Activated T-cell treated with anti-CD3 and anti-CD28 coated beads, Interleukin-2, amount 50 U/mL, for 4 hours (primary cell): ENCODE results near the gene DIP2A. TPM values are rescaled to one million over a fixed set of nuclear protein-coding genes. Genes with fewer than 3 reads are reported as not detected.

Experiments
- ATAC-seq, 2 donors: fragments of 200-7000 bp; cut with Tn5 transposase; one replicate each; pipeline ENCODE4 v1.10.0; 2021
- DNase-seq: peaks from one replicate; pipeline ENCODE4 v3.0.0-alpha.2; 2020
- H3K27me3 Mint-ChIP-seq: one replicate; pipeline ENCODE4 v1.8.0; 2021; ENCODE audit warnings: low read depth, mixed read lengths
- H3K36me3 Mint-ChIP-seq: one replicate; pipeline ENCODE4 v1.8.0; 2022; ENCODE audit warnings: mixed read lengths; ENCODE audit not compliant: insufficient read depth
- H3K4me1 Mint-ChIP-seq: one replicate; pipeline ENCODE4 v1.8.0; 2021; ENCODE audit warnings: low read depth, mixed read lengths
- H3K4me3 Mint-ChIP-seq: one replicate; pipeline ENCODE4 v1.8.0; 2021; ENCODE audit warnings: mild to moderate bottlenecking, moderate library complexity, mixed read lengths
- H3K9me3 Mint-ChIP-seq: one replicate; pipeline ENCODE4 v1.8.0; 2021; ENCODE audit warnings: mixed read lengths
- total RNA-seq, 3 donors: library from RNA; stranded (reverse); gene quantifications; one replicate each; pipeline ENCODE4 v1.2.1, GENCODE V29; 2021

DIP2A gene
- total RNA-seq, 3 donors from 2014 or later, result 17.8 to 19.5 (median 18.9) TPM

DNA sequence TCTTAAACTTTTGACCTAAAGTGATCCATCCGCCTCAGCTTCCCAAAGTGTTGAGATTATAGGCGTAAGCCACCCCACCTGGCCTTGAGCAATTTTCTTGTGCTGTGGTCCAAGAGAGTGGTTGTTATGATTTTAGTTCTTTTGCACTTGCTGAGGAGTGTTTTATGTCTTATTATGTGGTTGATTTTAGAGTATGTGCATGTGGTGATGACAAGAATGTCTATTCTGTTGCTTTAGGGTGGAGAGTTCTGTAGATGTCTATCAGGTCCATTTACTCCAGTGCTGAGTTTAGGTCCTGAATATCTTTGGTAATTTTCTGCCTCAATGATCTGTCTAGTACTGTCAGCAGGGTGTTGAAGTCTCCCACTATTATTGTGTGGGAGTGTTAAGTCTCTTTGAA lies 157.4 kb downstream of the DIP2A start:
- DNase-seq (no peak), ATAC-seq (no peak)
- peaks cover 12% of the 10 kb centered on the region for H3K4me1 Mint-ChIP-seq
- H3K27me3 Mint-ChIP-seq, result peaks cover 3% of the 10 kb centered on the region
- no peaks in the 10 kb centered on the region for H3K36me3 Mint-ChIP-seq
- no peak overlapping the region for H3K4me3 Mint-ChIP-seq
- peaks cover 3% of the 10 kb centered on the region for H3K9me3 Mint-ChIP-seq

DNA sequence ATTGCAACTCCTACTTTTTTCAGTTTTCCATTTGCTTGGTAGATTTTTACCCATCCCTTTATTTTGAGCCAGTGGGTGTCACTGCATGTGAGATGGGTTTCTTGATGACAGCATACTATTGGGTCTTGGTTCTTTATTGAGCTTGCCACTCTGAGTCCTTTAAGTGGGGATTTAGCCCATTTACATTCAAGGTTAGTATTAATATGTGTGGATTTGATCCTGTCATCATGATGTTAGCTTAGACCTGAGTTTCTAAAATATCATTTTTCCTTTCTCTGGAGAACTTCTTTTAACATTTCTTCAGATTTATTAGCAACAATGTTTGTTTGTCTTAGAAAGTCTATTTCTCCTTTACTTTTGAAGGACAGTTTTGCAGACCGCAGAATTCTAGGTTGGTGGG lies 158.0 kb downstream of the DIP2A start:
- no peak overlapping the region for H3K4me3 Mint-ChIP-seq
- DNase-seq (no peak), ATAC-seq (no peak)
- H3K36me3 Mint-ChIP-seq, result no peaks in the 10 kb centered on the region
- peaks cover 18% of the 10 kb centered on the region for H3K4me1 Mint-ChIP-seq
- peaks cover 3% of the 10 kb centered on the region for H3K9me3 Mint-ChIP-seq
- peaks cover 3% of the 10 kb centered on the region for H3K27me3 Mint-ChIP-seq

- peak in 1 of 2 donors; percentile 22 for ATAC-seq
- Mint-ChIP-seq H3K27me3 (peaks cover 3% of the 10 kb centered on the region), H3K4me1 (peaks cover 26% of the 10 kb centered on the region)
Measured at GRCh38 chr21:46617267-46618051, 158.8 kb downstream of the DIP2A start.

GRCh38 chr21:46618738-46619379 lies 160.2 kb downstream of the DIP2A start:
- no peak overlapping the region for H3K4me3 Mint-ChIP-seq
- DNase-seq (no peak), ATAC-seq (no peak)
- no peaks in the 10 kb centered on the region for H3K36me3 Mint-ChIP-seq
- H3K27me3 Mint-ChIP-seq, result peaks cover 3% of the 10 kb centered on the region
- H3K9me3 Mint-ChIP-seq, result peaks cover 3% of the 10 kb centered on the region
- peaks cover 33% of the 10 kb centered on the region for H3K4me1 Mint-ChIP-seq

More at GRCh38 chr21:46617267-46618051, 158.8 kb downstream of the DIP2A start:
- no peak for DNase-seq
- peaks cover 3% of the 10 kb centered on the region for H3K9me3 Mint-ChIP-seq
- H3K4me3 Mint-ChIP-seq, result no peak overlapping the region
- no peaks in the 10 kb centered on the region for H3K36me3 Mint-ChIP-seq

Other genes with a start within 250 kb of the DIP2A start
- 10 to 100 TPM; 14.5 to 20.6 (median 17.2) TPM for gene LSS, start 230.1 kb upstream of the DIP2A start, total RNA-seq
- 100 to 1,000 TPM; 134 to 144 (median 140) TPM for gene MCM3AP, start 173.3 kb upstream of the DIP2A start, total RNA-seq
- 10 to 100 TPM; 20.5 to 21.8 (median 20.9) TPM for gene YBEY, start 172.5 kb upstream of the DIP2A start, total RNA-seq
- gene C21orf58, start 135.0 kb upstream of the DIP2A start, total RNA-seq, result 1 to 10 TPM; 3.6 to 3.9 (median 3.7) TPM
- gene PCNT, start 134.7 kb upstream of the DIP2A start, total RNA-seq, result 10 to 100 TPM; 29.4 to 33.1 (median 31.0) TPM
- gene S100B, start 146.2 kb downstream of the DIP2A start, total RNA-seq, result under 1 TPM in 2 of 3 donors, not detected in 1; 0.53 to 0.55 TPM
- gene PRMT2, start 176.8 kb downstream of the DIP2A start, total RNA-seq, result 10 to 100 TPM; 24.4 to 25.3 (median 24.7) TPM